ENCODE results near the gene CNPY4.
A peak's percentile ranks its signal among the peaks of the same experiment; 100 is the strongest.
"Not testable (repeated sequence)": the region's sequence is repeated elsewhere in the genome, so short reads cannot be mapped to it uniquely, and the experiment has no call there.

The CNPY4 gene

DNA sequence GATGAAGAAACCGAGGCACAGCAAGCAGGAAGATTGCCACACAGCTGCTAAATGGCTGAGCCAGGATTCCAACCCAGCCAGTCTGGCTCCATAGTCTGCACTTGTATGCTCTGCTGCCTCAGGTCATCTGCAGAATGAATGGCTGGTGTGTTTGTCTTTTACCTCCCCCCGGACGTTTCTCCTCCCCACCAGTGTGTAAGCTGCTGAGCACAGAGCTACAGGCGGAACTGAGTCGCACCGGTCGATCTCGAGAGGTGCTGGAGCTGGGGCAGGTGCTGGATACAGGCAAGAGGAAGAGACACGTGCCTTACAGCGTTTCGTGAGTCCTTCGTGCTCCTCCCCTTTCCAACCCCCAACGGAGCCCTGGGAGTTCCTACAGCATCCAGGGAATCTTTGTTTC, 2.6 kb downstream of the CNPY4 start:
- DNase-seq: no peak

DNA sequence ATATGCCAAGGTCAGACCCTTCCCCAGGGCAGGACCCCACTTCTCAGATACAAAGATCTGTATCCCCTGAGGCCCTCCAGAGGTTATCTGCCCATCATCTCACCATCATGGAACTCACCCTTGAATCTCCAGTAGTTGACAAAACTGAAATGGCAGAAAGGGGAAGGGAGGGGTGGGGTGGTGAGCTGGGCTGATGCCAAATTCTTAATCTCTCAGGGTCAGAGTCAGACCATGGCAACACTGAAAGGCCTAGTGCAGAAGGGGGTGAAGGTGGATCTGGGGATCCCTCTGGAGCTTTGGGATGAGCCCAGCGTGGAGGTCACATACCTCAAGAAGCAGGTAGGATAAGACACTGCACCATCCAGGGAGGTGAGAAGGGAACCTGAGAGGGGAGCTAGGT, 3.1 kb downstream of the CNPY4 start:
- DNase-seq: no peak

DNA sequence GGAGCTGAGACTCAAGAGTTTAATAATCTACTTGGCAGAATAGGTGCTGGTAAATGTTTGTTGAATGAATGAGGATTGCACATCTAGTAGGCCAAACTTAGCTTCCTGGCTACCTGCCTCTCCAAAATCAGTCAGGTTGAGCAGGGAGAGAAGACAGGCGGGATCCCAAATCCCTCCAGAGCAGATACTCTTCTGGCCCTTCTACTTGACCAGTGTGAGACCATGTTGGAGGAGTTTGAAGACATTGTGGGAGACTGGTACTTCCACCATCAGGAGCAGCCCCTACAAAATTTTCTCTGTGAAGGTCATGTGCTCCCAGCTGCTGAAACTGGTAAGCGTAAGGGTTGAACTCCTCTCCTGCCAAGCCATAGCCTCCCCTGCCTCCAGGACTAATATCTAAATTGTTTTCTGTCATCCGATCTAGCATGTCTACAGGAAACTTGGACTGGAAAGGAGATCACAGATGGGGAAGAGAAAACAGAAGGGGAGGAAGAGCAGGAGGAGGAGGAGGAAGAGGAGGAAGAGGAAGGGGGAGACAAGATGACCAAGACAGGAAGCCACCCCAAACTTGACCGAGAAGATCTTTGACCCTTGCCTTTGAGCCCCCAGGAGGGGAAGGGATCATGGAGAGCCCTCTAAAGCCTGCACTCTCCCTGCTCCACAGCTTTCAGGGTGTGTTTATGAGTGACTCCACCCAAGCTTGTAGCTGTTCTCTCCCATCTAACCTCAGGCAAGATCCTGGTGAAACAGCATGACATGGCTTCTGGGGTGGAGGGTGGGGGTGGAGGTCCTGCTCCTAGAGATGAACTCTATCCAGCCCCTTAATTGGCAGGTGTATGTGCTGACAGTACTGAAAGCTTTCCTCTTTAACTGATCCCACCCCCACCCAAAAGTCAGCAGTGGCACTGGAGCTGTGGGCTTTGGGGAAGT, 5.1 kb downstream of the CNPY4 start:
- no peak for DNase-seq

DNA sequence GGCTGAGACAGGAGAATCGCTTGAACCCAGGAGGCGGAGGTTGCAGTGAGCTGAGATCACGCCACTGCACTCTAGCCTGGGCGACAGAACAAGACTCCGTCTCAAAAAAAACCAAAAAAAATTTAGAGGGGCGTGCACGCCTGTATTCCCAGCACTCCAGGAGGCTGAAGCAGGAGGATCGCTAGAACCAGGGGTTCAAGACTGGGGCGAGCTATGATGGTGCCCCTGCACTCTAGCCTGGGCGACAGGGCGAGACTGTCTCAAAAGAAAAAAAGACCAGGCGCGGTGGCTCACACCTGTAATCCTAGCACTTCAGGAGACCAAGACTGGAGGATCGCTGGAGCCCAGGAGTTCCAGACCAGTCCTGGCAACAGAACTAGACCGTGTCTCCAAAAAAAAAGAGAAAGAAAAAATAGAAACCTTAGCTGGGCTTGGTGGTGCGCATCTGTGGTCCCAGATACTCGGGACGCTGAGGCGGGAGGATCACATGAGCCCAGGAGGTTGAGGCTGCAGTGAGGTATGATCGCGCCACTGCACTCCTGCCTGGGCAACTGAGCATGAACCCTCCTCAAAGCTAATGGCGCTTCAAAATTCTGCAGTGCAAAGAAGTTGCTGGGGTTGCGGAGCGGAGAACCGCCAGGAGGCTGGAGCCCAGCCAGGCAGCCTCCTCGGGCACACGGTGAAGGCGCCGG, 7.0 kb downstream of the CNPY4 start:
- DNase-seq: no peak

DNA sequence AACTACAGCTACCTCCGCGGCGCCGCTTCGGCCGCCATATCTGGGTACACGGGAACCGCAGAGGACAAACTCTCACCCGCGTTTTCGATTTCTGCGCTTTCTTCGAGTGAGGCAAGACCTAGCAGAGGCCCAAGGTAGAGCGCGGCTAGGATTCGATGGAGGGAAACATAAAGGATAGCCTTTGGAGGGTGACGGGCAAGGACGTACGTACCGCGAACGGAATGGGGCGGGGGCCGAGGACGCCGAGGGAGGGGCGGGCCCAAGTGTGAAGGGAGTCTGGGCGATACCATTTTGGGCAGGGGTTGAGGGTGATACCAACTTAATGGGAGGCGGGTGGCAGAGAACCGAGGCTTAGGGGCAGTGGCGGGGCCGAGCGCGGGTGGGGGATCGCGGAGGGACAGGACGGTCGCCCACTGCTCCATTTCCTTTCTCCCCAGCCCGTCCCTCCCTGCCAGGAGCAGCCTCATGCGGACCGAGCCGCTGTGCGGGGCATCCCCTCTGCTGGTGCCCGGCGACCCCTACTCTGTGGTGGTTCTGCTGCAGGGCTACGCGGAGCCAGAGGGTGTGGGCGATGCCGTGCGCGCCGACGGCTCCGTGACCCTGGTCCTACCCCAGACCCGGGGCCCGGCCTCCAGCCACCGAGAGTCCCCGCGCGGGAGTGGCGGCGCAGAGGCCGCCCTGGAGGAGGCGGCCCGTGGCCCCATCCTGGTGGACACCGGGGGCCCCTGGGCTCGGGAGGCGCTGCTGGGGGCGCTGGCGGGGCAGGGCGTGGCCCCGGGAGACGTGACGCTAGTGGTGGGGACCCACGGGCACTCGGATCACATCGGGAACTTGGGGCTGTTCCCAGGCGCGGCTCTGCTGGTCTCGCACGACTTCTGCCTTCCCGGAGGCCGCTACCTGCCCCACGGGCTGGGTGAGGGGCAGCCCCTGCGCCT, 7.8 kb downstream of the CNPY4 start, which contains the start of gene MBLAC1:
MBLAC1 (plus strand) TSS at position 37 of the 935 bp plus-strand sequence; CDS start at position 466, 429 bp downstream.
- peak; percentile 92 for DNase-seq

DNA sequence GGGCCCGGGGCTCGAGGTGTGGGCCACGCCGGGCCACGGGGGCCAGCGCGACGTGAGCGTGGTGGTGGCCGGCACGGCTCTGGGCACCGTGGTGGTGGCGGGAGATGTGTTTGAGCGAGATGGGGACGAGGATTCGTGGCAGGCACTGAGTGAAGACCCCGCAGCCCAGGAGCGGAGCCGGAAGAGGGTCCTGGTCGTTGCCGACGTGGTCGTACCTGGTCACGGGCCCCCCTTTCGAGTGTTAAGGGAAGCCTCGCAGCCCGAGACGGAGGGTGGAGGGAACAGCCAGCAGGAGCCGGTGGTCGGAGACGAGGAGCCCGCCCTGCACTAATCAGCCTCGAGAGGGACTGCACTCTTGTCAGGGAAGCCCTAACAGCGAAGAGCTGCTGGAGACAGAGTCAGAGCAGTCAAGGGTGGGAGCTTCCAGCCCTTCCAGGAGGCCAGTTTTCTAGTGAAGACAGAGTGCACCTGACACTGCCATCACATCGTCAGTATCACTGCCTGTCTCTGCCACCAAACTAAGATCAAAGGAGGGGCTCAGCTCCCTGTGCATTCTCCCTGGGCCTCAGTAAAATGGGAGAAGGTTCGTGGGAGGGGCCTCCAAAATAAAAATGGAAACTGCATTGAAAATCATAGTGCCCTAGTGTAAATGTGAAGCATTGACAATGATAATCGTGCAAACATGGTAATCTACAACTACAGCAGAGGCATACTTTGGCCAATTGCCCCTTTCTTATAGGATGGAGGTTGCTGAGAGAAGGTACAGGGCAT, 8.6 kb downstream of the CNPY4 start:
- peak; percentile 40 for DNase-seq

DNA sequence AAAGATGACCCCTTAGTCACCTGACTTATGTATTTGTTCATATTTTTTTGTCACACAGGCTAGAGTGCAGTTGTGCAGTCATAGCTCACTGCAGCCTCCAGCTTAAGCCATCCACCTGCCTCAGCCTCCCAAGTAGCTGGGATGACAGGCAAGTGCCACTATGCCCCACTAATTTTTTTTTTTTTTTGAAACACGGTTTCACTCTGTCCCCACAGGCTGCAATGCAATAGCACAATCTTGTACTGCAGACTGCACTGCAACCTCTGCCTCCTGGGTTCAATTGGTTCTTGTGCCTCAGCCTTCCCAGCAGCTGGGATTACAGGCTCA, 9.2 kb downstream of the CNPY4 start:
- no peak for DNase-seq

DNA sequence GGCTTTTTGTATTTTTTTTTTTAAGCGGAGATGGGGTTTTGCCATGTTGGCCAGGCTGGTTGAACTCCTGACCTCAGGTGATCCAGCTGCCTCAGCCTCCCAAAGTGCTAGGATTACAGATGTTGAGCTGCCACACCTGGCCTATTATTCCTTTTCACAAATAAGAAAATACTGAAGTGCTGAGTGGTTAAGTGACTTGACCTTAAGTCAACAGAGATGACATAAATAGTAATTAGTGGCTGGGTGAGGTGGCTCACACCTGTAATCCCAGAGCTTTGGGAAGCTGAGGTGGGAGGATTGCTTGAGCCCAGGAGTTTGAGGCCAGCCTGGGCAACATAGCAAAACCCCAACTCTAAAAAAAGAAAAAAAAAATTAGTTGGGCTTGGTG, 10.8 kb downstream of the CNPY4 start:
- DNase-seq: not testable (repeated sequence)

DNA sequence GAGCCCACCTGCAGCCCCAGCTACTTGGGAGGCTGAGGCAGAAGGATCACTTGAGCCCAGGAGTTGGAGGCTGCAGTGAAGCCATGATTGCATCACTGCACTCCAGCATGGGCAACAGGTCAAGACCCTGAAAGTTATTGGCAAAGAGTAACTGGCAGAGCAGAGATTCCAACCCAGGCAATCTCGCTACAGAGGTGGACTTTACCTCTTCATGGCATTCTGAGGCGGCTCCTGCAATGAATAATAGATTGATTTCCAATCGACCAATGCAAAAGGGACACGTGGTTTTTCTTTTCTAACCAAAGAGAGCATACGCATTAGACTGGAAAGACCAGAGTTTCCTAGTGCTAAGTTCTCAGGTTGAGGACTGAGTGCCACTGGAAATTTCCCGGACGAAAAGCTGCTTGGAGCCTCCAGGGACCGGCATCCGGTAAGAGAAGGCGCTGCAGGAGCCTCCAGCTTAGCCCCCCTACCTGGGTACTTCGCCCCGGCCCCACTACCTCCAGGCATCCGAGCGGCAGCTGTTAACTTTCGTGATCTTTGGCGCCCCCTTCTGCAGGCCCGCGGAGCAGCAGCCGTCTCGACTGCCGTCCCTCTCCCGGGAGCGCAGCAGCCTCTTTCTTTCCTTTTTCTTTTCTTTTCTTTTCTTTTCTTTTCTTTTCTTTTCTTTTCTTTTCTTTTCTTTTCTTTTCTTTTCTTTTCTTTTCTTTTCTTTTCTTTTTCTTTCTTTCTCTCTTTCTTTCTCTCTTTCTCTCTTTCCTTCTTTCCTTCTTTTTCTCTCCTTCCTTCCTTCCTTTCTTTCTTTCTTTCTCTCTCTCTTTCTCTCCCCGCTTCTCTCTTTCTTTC, 11.4 kb downstream of the CNPY4 start:
- DNase-seq: peak; percentile 90

DNA sequence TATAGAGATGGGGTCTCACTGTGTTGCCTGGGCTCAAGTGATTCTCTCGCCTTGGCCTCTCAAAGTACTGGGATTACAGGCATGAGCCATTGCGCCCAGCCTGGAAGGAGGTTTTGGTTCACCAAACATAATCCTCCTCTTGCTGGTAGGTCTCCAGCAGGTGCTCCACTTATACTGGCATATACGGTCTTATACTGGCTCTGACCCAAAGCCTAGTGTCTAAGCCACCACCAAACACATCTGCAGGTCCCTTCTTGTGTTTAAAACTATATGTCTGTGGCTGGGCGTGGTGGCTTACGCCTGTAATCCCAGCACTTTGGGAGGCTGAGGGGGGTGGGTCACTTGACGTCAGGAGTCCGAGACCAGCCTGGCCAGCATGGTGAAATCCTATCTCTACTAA, 12.7 kb downstream of the CNPY4 start:
- DNase-seq: no peak

DNA sequence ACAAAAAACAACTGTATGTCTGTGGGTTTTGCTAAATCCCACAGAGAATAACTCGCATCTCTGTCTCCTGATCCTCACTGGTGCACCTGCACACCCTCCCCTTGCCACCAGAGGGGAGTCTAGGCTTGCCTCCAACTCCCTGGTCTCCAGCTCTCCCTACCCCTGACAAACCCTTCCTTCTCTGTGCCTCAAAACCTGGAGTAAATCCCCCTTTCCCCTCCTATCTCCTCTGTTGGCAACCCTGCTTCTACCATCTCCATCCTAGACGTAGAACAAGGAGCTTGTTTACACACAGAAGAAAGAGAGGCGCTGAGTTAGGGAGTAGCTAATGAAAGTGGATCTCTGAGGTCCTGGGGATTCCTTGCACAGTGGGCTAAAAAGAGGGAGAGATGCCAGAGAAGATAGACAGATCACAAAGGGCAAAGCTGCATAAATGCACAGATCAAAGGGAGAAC, 13.3 kb downstream of the CNPY4 start:
- DNase-seq: peak; percentile 78

DNA sequence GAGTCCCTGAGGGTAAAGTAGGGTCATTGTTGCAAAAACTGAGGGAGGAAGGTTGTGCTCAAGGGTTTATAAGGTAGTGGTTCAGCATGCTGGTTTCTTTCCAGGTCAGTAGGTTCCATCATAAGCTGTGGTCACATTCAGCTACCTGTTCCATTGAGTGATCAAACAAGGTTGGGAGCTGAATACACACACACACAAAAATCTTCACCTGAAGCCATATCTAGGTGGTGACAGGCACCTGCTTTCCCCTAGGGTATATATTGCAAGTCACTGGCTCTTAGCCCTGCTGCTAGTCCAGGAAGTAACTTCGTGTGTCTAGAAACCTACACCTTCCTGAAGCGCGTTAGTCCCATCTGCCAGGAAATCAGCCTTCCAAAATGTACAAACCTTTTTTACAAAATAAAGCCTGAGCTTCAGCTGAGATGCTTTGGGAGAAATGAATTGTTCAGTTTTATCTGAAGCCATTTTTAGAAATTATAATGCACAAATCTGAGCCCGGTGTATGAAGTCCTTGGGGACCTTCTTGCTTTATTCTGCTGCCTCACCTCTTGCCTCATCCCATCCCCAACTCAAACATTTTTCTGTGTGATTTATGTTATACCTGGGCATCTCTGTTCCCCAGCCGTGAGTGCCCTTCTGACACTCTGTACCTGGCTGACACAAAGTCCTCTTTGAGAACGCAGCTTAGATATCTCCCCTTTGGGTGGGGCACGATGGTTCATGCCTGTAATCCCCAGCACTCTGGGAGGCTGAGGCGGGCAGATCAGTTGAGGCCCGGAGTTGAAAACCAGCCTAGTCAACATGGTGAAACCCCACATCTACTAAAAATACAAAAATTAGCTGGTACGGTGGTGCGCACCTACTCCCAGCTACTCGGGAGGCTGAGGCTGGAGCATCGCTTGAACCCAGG, 18.7 kb downstream of the CNPY4 start:
- DNase-seq: peak; percentile 32

DNA sequence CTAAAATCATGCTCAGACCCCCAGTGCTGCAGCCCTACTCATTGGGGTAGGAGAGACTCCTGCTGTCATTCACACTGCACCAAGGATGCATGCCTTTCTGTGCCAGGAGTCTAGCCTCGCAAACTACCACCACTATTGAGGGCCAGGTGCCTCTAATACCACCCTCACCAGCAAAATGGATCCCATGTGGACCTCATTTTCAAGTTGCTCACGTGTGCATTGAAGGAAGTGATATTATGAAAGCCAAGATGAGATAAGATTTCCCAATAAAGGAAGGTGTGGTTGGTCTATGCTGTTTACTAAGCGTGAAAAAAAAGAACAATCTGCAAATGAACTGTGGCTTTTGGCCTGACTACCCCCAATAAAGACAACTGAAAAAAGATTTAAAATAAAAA, 22.1 kb downstream of the CNPY4 start:
- DNase-seq: no peak

DNA sequence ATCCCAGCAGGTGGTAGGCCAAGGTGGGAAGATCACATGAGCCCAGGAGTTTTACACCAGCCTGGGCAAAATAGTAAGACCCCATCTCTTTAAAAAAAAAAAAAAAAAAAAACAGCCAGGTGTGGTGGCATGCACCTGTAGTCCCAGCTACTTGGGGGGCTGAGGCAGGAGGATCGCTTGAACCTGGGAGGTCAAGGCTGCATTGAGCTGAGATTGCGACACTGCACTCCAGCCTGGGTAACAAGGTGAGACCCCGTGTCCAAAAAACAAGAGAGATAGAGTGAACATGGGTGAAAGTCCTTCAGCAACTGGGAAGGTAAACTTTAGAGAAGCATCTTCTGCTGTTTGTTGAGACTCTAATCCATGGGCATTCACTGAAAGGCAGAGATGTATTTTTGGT, 23.0 kb downstream of the CNPY4 start:
- DNase-seq: no peak

DNA sequence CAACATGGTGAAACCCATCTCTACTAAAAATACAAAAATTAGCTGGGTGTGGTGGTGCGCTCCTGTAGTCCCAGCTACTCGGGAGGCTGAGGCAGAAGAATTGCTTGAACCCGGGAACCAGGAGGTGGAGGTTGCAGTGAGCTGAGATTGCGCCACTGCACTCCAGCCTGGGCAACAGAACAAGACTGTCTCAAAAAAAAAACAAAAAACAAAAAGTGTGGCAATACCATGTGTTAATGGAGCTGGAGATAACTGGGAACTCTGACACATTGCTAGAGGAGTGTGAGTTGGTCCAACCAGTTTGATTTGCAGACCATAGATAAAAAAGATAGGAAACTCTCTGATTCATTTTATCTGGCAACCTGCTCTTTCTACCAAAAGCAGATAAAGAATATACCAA, 26.9 kb downstream of the CNPY4 start:
- not testable (repeated sequence) for DNase-seq

DNA sequence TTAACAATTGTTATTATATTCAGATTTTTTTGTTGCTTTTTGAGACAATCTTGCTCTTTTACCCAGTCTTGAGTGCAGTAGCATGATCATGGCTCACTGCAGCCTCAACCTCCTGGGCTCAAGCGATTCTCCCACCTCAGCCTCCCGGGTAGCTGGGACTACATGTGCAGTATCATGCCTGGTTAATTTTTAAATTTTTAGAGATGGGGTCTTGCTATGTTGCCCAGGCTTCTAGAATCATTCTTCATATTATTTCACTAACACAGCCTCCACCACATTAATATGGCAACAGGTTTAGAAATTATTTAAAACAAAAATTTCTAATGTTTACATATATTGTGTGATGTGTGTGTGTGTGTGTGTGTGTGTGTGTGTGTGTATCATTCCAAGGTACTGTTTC, 27.8 kb downstream of the CNPY4 start:
- no peak for DNase-seq

DNA sequence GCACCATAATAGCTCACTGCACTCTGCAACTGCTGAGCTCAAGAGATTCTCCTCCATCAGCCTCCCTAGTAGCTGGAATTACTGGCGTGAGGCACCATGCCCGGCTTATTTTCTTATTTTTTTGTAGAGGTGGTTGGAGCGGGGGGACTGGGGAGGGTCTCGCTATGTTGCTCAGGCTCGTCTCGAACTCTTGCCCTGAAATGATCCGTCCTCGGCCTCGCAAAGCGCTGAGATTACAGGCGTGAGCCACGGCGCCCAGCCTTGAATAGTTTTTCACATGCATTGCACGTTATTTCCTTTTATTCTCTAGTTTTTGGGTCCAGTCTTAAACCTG, 28.8 kb downstream of the CNPY4 start:
- DNase-seq: no peak

DNA sequence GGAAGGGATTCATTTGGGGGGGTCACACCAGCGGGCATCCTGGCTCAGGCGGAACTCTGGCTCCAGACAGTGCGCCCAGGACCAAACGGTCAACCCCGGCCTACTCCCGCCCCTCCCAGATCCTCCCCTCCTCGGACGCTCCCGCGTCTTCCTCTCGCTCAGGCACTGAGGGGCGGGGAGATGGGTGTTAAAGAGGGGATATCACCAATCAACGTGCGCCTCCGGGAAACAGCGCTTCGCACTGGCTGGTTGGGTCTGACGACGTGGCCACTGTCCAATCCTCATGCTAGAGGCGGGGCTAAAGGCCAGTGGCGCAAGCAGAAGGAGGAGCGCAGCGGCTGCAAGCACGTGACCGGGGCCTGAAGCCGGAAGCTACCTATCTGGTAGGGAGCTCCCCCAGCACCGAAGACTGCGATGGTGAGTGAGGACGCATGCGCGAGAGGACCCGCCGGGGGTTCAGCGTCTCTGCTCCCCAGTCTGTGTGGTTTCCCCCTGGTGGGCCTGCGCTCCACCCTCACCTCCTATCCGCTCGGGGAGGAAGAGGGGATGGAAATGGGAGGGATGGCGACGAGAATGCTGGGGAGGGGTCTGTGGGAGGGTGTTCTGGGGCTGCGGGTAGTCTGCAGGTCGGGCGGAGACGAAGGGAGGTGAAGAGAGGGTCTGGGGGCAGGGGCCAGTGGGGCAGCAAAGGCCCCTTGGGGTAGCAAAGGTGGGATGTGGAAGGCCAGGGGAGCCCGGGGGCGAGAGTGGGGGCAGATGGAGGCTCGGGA, 29.3 kb downstream of the CNPY4 start, which contains the start of gene LAMTOR4:
LAMTOR4 (plus strand) TSS at position 360 of the 770 bp plus-strand sequence; CDS start at position 415, 55 bp downstream.
- DNase-seq: peak; percentile 98

DNA sequence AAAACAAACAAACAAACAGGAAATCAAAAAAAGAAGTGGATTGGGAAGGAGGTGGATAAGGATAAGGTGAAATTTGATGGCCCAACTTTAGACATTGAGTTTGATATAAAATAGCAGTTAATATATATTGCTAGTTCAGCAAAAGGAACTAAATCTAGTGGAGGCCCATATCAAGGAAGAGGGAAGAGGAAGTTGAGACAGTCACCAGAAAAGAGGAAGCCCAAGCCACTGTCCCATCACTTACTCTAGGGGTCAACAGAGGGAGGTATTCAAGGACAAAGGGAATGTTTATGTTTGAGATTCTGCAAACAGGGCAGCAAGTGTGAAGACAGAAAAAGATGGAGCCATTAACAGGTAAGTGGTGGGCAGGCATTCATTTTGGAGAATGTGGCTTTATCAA, 33.0 kb downstream of the CNPY4 start:
- DNase-seq: no peak
